ENCODE measurements around the gene ADAMTSL4.

Gene ADAMTSL4

GRCh38 chr1:150548632-150549495, at the start of gene ADAMTSL4:
TSS of gene ADAMTSL4 (plus strand) at chr1:150549408. CDS start at chr1:150552289, 2,881 bp downstream.
- 0 out of 2 replicates have a peak within 1 kb of the TSS, but pooled peaks have one; percentile 1 for H3K27ac ChIP-seq
- H3K9me3 ChIP-seq (ENCODE audit: severe bottlenecking), result no peaks in the 10 kb centered on the region
- DNase-seq, result peak; percentile 65
- H3K27me3 ChIP-seq (ENCODE audit: insufficient read depth, low read depth, severe bottlenecking), result no peaks in the 10 kb centered on the region
- H3K36me3 ChIP-seq, result no peaks in the 10 kb centered on the region
- H3K4me3 ChIP-seq (ENCODE audit: low read depth, low read length), result peak within 1 kb of the TSS; percentile 40
- 0 out of 2 replicates have a peak, but pooled peaks have one; percentile 20 for TF ChIP-seq CTCF (IDR thresholded peaks at IDR 0.05; ENCODE audit: low read depth, low read length)

- Histone ChIP-seq H3K27ac (no peak overlapping the region), H3K27me3 (ENCODE audit: insufficient read depth, low read depth, severe bottlenecking) (no peaks in the 10 kb centered on the region), H3K4me3 (ENCODE audit: low read depth, low read length) (no peak overlapping the region), H3K36me3 (peaks cover 64% of the 10 kb centered on the region), H3K9me3 (ENCODE audit: severe bottlenecking) (no peaks in the 10 kb centered on the region)
- TF ChIP-seq CTCF (IDR thresholded peaks at IDR 0.05; ENCODE audit: low read depth, low read length), result no peak
- DNase-seq, result no peak
Observed at GRCh38 chr1:150505431-150505830, 43.8 kb upstream of the ADAMTSL4 start.

GRCh38 chr1:150507912-150508864, 41.0 kb upstream of the ADAMTSL4 start, which contains the start of gene ECM1:
TSS of gene ECM1 (plus strand) at chr1:150508109. CDS start at chr1:150508210, 101 bp downstream.
- no peak for DNase-seq
- H3K36me3 ChIP-seq, result peaks cover 43% of the 10 kb centered on the region
- no peak within 1 kb of the TSS for H3K4me3 ChIP-seq (ENCODE audit: low read depth, low read length)
- no peaks in the 10 kb centered on the region for H3K9me3 ChIP-seq (ENCODE audit: severe bottlenecking)
- no peak for TF ChIP-seq CTCF (IDR thresholded peaks at IDR 0.05; ENCODE audit: low read depth, low read length)
- H3K27me3 ChIP-seq (ENCODE audit: insufficient read depth, low read depth, severe bottlenecking), result no peaks in the 10 kb centered on the region
- no peak within 1 kb of the TSS for H3K27ac ChIP-seq

GRCh38 chr1:150508982-150509381, 40.2 kb upstream of the ADAMTSL4 start:
- Histone ChIP-seq H3K27me3 (ENCODE audit: insufficient read depth, low read depth, severe bottlenecking) (no peaks in the 10 kb centered on the region), H3K36me3 (peaks cover 41% of the 10 kb centered on the region), H3K27ac (no peak overlapping the region), H3K4me3 (ENCODE audit: low read depth, low read length) (no peak overlapping the region), H3K9me3 (ENCODE audit: severe bottlenecking) (no peaks in the 10 kb centered on the region)
- TF ChIP-seq CTCF (IDR thresholded peaks at IDR 0.05; ENCODE audit: low read depth, low read length), result no peak
- DNase-seq, result no peak

GRCh38 chr1:150511551-150511950, 37.7 kb upstream of the ADAMTSL4 start:
- Histone ChIP-seq H3K9me3 (ENCODE audit: severe bottlenecking) (no peaks in the 10 kb centered on the region), H3K4me3 (ENCODE audit: low read depth, low read length) (no peak overlapping the region), H3K36me3 (peaks cover 15% of the 10 kb centered on the region), H3K27ac (no peak overlapping the region), H3K27me3 (ENCODE audit: insufficient read depth, low read depth, severe bottlenecking) (no peaks in the 10 kb centered on the region)
- no peak for DNase-seq
- TF ChIP-seq CTCF (IDR thresholded peaks at IDR 0.05; ENCODE audit: low read depth, low read length), result no peak
